ENCODE results near the gene MAST4. TPM values are rescaled to one million over a fixed set of nuclear protein-coding genes. Genes with fewer than 3 reads are reported as not detected.

MAST4 gene
- polyA plus RNA-seq, 1 donor from 2014 or later, result 11.8 TPM

DNA sequence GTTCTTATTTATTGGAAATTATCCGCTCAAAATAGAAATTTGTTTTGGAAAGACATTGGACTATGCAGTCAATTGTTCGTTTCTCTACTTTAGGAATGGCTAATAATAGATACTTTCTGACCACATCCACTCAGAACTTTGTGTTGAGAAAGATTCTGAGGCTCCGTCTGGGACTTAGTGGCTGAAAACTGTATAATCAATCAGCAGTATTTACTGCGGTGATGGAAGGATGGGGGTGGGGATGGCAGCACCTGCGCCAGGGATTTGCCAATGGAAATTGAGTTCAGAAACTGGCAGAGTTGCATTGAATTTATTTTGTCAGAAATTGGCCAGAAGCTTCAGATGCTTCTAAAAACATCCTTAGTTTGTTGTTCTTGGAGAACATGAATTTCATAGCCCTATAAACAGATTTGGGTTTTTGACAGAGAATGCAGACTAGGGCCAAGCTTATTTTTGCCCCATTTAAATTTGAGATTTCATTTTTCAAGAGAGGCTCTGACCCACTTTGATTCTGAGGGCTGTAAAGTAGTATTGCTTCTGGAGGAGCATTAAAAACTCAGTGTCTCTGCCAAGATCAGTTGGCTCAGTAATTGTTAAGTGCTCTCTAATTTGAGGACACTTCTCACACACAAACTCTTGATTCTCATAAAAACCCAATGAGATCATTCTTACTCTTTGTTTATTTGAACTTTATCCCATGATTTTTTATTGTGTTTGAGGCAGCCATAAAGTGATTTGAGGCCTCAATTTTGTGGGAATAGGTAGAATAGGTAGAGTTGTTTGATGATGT is 385.3 kb downstream of the MAST4 start:
- H3K36me3 Mint-ChIP-seq, result no peaks in the 10 kb centered on the region
- H3K27me3 Mint-ChIP-seq, result peaks cover 1% of the 10 kb centered on the region
- no peak overlapping the region for H3K27ac Mint-ChIP-seq
- H3K4me3 Mint-ChIP-seq, result no peak overlapping the region
- H3K4me1 Mint-ChIP-seq, result peaks cover 0 to 5% (median 4%) of the 10 kb centered on the region in 3 donors
- H3K9me3 Mint-ChIP-seq, result no peaks in the 10 kb centered on the region

DNA sequence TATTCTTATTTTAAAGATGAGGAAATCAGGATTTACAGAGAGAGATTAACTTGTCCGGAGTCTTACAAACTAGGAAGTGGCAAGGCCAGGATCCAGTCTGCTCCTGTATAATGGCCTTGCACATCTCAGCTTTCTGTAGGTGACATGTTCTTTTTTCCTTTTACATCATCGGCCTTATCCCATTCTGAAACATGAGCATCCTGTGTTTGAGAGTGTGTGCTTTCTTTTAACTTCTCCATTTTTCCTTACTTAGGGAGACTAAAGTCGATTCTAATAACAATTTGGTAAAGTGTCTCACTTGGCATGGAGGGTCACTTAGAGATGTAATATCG is 385.8 kb downstream of the MAST4 start:
- H3K27me3 Mint-ChIP-seq, result peaks cover 1% of the 10 kb centered on the region
- no peaks in the 10 kb centered on the region for H3K36me3 Mint-ChIP-seq
- H3K9me3 Mint-ChIP-seq, result no peaks in the 10 kb centered on the region
- peaks cover 0 to 9% (median 4%) of the 10 kb centered on the region in 3 donors for H3K4me1 Mint-ChIP-seq
- H3K4me3 Mint-ChIP-seq, result no peak overlapping the region
- no peak overlapping the region for H3K27ac Mint-ChIP-seq

DNA sequence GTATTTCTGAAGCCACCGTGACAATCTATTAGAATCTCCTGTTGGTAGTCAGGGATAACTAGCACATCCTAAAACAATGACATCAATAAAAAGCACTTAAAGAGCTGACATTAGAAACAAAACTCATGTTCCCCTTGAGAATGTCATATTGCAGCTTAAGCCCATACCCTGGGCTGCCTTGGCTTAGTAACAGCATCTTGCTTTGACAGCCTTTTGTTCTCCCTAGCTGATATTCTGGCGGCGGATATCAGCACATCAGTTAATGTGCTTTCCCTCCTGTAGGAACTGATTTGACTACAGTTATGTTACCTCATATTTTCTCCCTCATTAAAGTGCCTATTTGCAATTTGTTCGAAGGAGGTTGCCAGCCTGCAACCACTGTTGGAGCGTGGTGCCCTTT is 386.3 kb downstream of the MAST4 start:
- Mint-ChIP-seq H3K36me3 (no peaks in the 10 kb centered on the region), H3K27me3 (peaks cover 1% of the 10 kb centered on the region), H3K27ac (no peak overlapping the region), H3K4me1 (peaks cover 0 to 9% (median 4%) of the 10 kb centered on the region in 3 donors), H3K4me3 (no peak overlapping the region), H3K9me3 (no peaks in the 10 kb centered on the region)

DNA sequence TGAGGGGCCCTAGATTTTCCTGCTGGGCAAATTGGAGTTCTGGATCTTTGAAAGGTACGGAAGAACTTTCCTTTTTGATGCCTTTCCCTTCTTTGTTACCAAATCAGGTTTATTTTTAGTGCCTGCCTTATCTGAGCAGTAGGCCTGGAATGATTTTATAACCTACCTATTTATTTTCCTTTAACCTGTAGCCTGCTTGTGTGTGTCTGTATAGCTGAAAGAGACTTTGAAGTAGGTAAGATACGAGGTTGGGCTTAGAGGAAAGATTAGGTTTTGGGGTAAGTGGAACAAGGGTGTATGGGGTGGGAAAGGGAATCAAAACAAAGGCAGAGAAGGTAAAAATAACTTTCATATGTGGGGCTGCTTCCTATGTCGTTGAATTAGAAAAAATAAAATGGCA is 389.2 kb downstream of the MAST4 start:
- no peaks in the 10 kb centered on the region for H3K9me3 Mint-ChIP-seq
- no peaks in the 10 kb centered on the region for H3K36me3 Mint-ChIP-seq
- peaks cover 3 to 9% (median 4%) of the 10 kb centered on the region in 3 donors for H3K4me1 Mint-ChIP-seq
- no peaks in the 10 kb centered on the region for H3K27me3 Mint-ChIP-seq
- H3K27ac Mint-ChIP-seq, result no peak overlapping the region
- no peak overlapping the region for H3K4me3 Mint-ChIP-seq

DNA sequence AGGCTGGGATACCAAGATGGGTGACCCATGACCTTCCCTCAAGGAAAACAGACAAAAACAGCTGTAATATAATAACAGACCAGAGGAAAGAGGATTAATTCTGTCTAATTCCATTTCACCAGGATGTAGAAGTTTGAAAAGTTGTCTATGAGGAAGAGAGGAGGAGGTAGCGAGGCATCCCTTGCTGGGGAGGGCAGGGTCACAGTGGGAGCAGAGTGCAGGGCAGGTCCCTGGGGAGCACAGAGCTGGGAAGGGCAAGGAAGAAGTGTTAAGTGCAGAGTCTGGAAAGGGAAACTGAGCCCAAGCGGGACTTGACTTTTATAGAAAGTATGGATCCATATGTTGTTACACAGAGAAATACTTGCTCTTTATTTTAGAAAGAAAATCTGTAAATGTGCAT is 389.8 kb downstream of the MAST4 start:
- peaks cover 3 to 9% (median 4%) of the 10 kb centered on the region in 3 donors for H3K4me1 Mint-ChIP-seq
- no peaks in the 10 kb centered on the region for H3K36me3 Mint-ChIP-seq
- H3K27ac Mint-ChIP-seq, result no peak overlapping the region
- H3K27me3 Mint-ChIP-seq, result no peaks in the 10 kb centered on the region
- H3K4me3 Mint-ChIP-seq, result no peak overlapping the region
- no peaks in the 10 kb centered on the region for H3K9me3 Mint-ChIP-seq

DNA sequence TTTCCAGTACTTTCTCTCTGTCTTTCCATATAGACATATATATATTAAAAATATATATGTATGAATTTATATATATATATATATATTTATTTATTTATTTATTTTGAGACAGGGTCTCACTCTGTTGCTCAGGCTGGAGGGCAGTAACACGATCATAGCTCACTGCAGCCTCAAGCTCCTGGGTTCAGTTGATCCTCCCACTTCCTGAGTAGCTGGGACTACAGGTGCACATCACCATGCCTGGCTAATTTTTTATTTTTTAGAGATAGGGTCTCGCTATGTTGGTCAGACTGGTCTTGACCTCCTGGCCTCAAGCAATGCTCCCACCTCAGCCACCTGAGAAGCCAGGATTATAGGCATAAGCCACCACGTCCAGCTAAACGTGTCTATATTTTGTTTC is 390.3 kb downstream of the MAST4 start:
- H3K36me3 Mint-ChIP-seq, result no peaks in the 10 kb centered on the region

DNA sequence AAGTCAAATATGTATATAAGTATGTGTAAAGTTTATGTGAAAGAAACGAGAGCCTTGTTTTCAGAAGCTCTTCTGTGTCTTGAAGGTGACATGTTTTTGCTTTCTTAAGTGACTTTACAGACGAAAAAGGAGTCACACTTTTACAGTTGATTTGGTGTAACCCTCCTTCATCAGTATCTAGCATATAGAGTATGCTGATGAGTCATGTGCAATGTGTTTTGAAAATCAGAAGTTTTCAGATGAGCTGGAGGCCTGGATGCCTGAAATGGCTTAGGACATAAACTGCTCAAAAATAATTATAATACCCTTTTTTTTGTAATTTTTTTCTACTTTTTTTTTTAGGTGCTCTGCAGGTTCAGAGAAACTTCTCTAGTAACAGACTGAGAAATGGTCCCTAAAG is 390.9 kb downstream of the MAST4 start:
- Mint-ChIP-seq H3K4me1 (peaks cover 3 to 9% (median 4%) of the 10 kb centered on the region in 3 donors), H3K36me3 (no peaks in the 10 kb centered on the region), H3K4me3 (no peak overlapping the region), H3K27ac (no peak overlapping the region), H3K27me3 (no peaks in the 10 kb centered on the region), H3K9me3 (no peaks in the 10 kb centered on the region)

More for the DNA sequence above, 390.3 kb downstream of the MAST4 start:
- H3K9me3 Mint-ChIP-seq, result no peaks in the 10 kb centered on the region
- H3K4me1 Mint-ChIP-seq, result peaks cover 3 to 9% (median 4%) of the 10 kb centered on the region in 3 donors
- H3K4me3 Mint-ChIP-seq, result peak overlapping the region in 1 of 4 donors; percentile 48
- H3K27ac Mint-ChIP-seq, result no peak overlapping the region
- no peaks in the 10 kb centered on the region for H3K27me3 Mint-ChIP-seq

DNA sequence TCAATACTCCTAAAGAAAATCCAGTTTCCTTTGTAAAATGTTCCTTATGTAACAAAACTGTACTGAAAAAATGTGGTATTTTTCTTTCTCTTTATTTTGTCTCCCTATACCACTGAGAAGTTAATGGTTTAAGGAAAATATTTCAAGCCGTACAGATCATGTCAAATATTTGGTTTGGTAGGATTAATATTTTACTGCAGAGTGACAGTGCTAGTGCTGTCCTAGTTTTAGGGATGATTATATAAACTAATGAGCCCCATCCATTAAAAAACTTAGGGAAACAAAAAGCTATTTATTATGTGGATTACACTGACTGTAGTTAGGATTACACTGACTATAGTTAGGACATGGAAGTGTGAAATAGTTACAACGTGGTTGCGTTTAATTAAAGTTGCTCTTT is 391.3 kb downstream of the MAST4 start:
- H3K4me1 Mint-ChIP-seq, result peaks cover 3 to 9% (median 4%) of the 10 kb centered on the region in 3 donors
- no peaks in the 10 kb centered on the region for H3K36me3 Mint-ChIP-seq
- no peak overlapping the region for H3K4me3 Mint-ChIP-seq
- no peaks in the 10 kb centered on the region for H3K9me3 Mint-ChIP-seq
- no peaks in the 10 kb centered on the region for H3K27me3 Mint-ChIP-seq
- no peak overlapping the region for H3K27ac Mint-ChIP-seq

DNA sequence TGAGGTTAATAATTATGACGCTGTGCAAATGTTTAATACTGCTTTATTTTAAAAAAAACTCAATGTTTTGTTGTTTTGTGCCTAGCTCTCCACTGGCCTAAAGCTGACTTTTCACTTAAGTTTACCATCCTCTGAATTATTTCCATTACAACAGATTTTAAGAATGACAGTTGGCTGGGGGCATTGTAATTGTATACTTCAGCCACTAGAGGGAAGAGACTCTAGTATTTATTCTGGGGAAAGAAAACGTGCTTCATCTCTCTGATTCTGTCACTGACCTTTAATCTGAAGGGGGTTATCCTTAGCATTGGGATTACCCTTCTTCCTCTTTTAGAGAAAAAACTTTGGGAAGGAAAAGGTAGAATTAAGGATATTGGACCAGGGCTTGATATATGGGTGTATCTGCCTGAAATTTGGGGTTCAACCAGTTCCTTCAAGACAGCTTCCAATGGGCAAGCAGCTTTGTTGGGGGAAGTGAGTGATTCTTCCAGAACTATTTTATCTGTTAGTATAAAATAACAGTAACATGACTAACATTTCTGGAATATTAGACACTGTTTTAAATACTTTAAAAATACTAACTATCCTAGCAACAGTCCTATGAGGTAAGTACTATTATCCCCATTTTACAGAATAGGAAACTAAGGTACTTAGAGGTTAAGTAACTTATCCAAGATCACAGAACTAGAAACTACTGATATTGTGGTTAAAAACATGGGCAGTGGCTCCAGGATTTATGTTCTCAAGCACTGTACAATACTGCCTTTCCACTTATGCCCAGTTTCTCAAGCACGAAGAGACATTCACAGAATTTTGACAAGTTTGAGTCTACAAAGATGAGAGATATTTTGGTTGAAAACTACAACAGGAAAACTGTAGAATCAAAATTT is 392.0 kb downstream of the MAST4 start:
- H3K27ac Mint-ChIP-seq, result no peak overlapping the region

DNA sequence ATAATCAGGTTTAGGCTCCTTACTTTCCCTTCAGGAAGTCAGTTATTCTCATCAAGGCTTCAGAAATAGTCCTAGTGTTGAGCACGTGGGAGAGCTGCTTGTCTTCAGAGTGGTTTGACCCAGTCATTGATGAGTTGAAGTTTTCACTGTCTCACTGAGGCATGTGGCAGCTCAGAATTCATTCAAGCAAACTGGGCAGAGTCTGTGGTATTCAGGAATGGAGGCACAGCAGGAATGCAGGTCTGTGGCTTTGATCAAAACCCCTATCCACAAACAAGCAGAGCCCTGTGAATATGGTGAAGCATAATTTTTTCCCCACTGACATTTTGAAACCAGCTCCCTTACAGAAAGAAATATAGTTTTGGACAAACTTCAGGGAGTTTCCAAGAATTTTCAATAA is 393.1 kb downstream of the MAST4 start:
- H3K27me3 Mint-ChIP-seq, result no peaks in the 10 kb centered on the region
- H3K36me3 Mint-ChIP-seq, result no peaks in the 10 kb centered on the region
- H3K4me3 Mint-ChIP-seq, result no peak overlapping the region
- peaks cover 3 to 13% (median 4%) of the 10 kb centered on the region in 3 donors for H3K4me1 Mint-ChIP-seq
- H3K9me3 Mint-ChIP-seq, result no peaks in the 10 kb centered on the region
- no peak overlapping the region for H3K27ac Mint-ChIP-seq

More for the DNA sequence above, 392.0 kb downstream of the MAST4 start:
- Mint-ChIP-seq H3K9me3 (no peaks in the 10 kb centered on the region), H3K4me1 (peaks cover 3 to 9% (median 4%) of the 10 kb centered on the region in 3 donors), H3K4me3 (no peak overlapping the region), H3K36me3 (no peaks in the 10 kb centered on the region), H3K27me3 (no peaks in the 10 kb centered on the region)

DNA sequence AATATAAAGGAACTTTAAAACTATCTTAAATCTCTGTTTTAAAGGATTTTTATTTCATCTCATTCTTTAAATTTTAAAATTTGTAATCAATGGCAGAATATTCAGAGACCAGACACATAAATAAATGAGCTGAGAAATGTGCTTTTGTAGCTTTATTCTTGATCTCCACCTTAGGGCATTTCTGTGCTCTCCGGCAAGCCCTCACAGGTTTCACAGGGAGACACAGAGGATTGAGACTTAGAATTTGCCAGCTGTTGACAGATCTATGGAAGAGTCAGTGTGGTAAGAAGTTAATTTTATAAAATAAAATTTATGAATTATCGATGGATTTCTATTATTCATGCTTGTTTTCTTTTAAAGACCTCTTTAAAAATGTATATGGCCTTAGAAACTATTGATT is 393.6 kb downstream of the MAST4 start:
- Mint-ChIP-seq H3K36me3 (no peaks in the 10 kb centered on the region), H3K4me1 (peaks cover 3 to 11% (median 4%) of the 10 kb centered on the region in 3 donors), H3K27ac (no peak overlapping the region), H3K27me3 (no peaks in the 10 kb centered on the region), H3K4me3 (no peak overlapping the region), H3K9me3 (no peaks in the 10 kb centered on the region)

DNA sequence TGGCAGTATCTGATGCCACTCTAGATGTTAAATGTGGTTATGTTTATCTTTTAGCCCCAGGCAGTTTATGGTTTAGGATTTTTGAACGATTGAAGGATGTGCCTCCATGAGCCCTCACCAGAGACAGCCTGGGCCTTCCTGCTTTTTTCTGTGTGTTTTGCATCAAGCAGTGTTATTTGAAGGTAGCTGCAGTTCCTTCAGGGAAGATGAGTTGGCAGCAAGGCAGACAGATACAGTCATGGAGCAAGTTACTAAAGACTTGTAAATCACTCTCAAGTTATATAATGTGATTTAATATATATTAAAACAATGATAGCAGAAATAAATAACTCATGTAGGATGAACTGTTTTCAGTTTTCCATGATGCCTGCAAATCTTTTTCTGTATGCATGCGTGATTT is 395.6 kb downstream of the MAST4 start:
- Mint-ChIP-seq H3K27me3 (no peaks in the 10 kb centered on the region), H3K27ac (no peak overlapping the region), H3K4me1 (peaks cover 0 to 5% (median 3%) of the 10 kb centered on the region in 3 donors), H3K9me3 (no peaks in the 10 kb centered on the region), H3K4me3 (no peak overlapping the region), H3K36me3 (no peaks in the 10 kb centered on the region)

DNA sequence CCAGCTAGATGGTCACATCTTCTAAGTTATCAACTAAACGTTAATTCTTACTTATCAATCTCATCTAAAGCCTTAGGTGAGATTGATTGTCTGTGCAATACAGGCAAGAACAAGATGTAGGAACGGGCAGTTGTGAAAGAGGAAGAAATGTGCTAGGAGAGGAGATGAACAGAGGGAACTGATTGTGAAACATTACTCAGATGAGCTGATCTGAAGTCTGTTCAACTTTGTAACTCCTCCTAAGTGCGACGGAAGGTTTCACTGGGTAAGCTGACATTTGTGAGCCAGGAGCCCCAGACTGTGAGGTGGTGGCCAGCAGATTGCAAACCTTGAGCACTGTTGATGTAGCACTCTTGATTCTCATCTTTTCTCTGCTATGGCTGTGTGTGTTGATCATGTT is 396.4 kb downstream of the MAST4 start:
- no peak overlapping the region for H3K4me3 Mint-ChIP-seq
- H3K9me3 Mint-ChIP-seq, result no peaks in the 10 kb centered on the region
- H3K4me1 Mint-ChIP-seq, result peaks cover 0 to 4% (median 3%) of the 10 kb centered on the region in 3 donors
- no peak overlapping the region for H3K27ac Mint-ChIP-seq
- H3K27me3 Mint-ChIP-seq, result no peaks in the 10 kb centered on the region
- no peaks in the 10 kb centered on the region for H3K36me3 Mint-ChIP-seq

DNA sequence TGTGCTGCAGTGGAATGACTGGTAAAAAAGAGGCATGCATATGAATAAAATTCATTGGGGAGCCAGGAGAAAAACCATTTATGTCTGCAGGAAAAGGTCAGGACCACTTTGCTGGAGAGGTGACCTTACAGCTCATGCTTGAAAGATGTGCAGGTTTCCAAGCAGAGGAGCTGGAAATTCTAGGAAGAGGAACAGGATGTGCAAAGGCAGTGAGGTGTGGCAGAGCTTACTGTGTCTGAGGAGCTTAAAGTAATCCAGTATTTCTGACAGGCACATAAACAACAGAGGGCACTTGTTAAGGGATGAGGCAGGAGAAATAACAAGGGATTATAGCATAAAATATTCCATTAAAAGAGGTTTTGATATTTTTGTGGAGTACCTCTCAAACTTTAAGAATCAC is 397.3 kb downstream of the MAST4 start:
- Mint-ChIP-seq H3K4me1 (peaks cover 0 to 4% (median 0%) of the 10 kb centered on the region in 3 donors), H3K27me3 (no peaks in the 10 kb centered on the region), H3K27ac (no peak overlapping the region), H3K4me3 (no peak overlapping the region), H3K9me3 (no peaks in the 10 kb centered on the region), H3K36me3 (no peaks in the 10 kb centered on the region)

DNA sequence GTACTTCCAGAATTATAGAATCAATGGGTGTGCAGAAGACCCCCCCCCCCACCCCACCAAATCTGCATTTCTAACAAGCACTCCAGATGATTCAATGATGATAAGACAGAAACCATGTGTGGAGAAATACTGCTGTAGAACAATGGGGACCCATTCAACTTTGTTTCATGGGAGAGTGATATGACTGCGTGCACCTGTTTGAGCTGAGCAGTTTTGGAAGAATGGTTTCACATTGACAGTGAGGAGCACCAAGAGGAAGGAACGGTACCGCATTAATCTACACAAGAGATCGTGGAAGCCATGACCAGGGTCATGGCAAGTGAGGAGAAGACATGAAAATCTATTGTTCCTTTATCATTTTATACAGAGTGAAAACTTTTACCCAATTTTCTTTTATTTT is 397.7 kb downstream of the MAST4 start:
- no peak overlapping the region for H3K27ac Mint-ChIP-seq
- H3K4me1 Mint-ChIP-seq, result peaks cover 0 to 4% (median 0%) of the 10 kb centered on the region in 3 donors
- no peaks in the 10 kb centered on the region for H3K9me3 Mint-ChIP-seq
- no peaks in the 10 kb centered on the region for H3K27me3 Mint-ChIP-seq
- no peaks in the 10 kb centered on the region for H3K36me3 Mint-ChIP-seq
- no peak overlapping the region for H3K4me3 Mint-ChIP-seq

All from IgD-negative memory B cell (primary cell).